SH-SY5Y (cell line): ENCODE results near the gene TEDC1.

ENCODE experiments used
- GATA2 ChIP-seq: IDR thresholded peaks from 2 replicates; pipeline ENCODE4 v1.6.1; 2011; ENCODE audit warnings: mild to moderate bottlenecking, low read depth, low read length
- GATA3 ChIP-seq: IDR thresholded peaks from 2 replicates; pipeline ENCODE4 v1.6.1; 2011; ENCODE audit warnings: low read depth, mild to moderate bottlenecking, low read length, moderate library complexity

Gene TEDC1

DNA sequence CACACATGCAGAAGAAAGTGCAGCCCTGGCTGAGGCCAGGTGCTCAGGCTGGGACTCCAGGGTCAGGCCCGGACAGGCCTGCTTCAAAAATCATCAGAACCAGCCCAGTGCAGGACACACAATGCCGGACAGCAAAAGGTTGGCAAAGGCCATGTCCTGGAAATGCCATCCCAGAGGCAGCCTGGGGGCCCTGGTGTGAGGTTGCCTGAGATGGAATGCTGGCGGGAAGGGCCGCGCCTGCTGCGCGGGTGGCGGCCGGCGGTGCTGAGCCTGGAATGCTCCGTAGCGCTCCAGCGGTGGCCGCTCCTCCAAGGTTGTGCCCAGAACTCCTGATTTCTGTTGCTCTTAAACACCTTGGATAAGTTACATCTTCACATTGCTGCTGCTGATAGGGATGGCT is 38.1 kb upstream of the TEDC1 start:
- TF ChIP-seq GATA2 = no peak
- TF ChIP-seq GATA3 = no peak

- TF ChIP-seq GATA3 (no peak), GATA2 (no peak)
Measured at GRCh38 chr14:105453847-105454246, 37.2 kb upstream of the TEDC1 start.

GRCh38 chr14:105455086-105455640 is 35.9 kb upstream of the TEDC1 start:
- TF ChIP-seq GATA2 (no peak), GATA3 (no peak)

DNA sequence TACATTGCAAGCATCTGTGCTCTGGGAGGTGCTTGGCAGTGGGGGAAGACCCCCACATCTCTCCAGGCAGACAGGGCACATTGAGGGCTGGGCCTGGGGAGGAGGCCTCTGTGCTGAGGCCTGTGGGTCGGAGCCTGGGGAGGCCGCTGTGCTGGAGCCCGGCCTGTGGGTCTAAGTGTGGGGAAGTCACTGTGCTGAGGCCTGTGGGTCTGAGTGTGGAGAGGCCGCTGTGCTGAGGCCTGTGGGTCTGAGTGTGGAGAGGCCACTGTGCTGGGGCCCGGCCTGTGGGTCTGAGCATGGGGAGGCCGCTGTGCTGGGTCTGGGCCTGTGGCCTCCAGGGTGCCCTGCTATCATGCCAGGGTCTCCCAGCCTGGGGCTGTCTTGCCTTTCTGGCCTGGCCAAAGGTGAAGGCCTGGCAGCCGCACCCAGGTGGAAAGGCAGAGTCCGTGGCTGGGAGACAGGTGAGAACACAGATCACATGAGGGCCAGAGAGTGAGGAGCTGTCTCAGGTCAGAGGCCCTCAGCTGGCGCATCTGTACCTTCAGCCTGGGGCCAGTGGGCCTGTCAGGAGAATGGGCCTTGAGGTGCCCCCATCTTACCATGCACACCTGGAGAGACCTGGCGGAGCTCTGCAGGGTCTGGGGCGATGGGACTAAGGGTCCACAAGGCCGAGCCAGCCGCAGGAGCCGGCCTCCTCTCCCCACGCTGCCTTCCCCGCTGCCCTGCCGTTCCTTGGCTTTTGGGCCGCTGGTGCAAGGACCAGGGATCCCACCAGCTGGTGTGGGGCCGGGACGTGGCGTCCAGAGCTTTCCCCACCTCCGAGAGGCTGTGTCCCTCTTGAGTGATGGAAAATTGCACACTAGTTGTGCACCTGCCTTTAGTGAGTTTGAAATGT is 35.0 kb upstream of the TEDC1 start:
- TF ChIP-seq GATA2 (no peak), GATA3 (no peak)

DNA sequence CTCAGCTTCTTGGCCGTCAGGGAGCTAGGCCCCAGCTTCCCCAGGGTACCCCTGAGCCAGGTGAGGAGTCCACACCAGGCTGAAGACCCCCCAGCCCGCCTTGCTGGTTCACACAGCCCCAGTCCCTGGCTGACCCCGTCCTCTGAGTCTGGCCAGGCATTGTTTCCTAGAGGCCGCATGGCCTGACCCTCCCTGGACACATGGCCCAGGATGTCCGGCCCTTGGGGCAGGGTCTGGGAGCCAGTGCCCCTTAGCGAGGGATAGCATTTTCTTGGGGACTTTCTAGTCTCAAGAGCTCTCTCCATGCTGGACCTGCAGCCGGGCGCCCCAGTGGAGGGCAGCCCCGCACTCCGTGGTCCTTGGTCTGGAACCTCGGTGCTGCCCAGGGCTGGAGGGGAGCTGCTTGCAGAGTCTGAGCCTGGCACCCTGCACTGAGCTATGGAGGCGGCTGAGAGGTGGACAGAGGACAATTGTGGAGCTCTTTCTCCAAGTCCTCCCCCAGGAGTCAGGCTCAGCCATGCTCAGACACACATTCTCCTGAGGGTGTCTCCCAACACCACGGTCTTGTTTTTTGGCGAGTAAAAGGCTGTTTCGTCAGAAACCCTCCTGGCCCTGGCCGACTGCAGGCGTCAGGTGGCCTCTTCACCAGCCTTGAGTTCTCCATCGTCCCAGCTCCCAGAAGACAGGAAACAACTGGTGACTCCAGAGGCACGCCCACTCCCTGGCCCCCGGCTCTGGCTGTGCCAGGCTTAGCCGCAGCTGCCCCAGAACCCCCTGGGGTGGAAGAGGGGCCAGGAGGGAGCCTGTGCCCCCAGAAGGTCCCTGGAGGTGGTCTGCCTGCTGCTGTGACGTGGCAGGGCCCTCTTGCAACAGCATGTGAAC is 34.1 kb upstream of the TEDC1 start:
- TF ChIP-seq GATA2 (no peak), GATA3 (no peak)

- TF ChIP-seq GATA3 = no peak
- TF ChIP-seq GATA2 = no peak
Measured at GRCh38 chr14:105458010-105458409, 33.0 kb upstream of the TEDC1 start.

DNA sequence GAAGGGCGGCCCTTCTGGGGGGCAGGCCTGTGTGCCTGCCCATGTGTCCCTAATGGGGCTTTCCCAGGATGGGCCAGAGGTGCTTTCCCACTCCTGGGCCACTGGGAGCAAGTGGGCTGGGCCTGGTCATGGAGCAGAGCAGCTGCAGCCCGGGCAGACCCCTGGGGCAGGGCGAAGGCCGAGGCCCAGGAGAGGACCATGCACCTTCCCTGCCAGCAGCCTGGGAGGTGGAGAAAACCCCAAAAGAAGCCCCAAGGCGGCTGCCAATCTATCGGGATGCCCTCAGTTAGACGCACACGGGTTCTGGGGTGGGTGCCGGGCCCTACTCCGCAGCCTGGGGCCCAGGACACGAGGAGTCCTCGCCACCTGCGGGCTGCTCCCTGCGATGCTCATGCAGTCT is 32.5 kb upstream of the TEDC1 start:
- TF ChIP-seq GATA3 = no peak
- no peak for TF ChIP-seq GATA2

DNA sequence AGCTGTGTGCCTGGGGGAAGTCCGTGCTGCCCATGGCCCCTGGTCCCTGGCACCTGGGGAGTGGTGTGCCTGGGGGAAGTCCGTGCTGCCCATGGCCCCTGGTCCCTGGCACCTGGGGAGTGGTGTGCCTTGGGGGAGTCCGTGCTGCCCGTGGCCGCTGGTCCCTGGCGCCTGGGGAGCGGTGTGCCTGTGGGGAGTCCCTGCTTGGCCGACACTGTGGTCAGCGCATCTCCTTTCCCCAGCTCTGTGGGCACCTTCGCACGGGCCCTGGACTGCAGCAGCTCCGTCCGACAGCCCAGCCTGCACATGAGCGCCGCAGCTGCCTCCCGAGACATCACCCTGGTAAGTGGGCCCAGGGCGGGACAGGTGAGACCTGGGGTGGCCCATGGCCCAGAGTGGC is 30.9 kb upstream of the TEDC1 start:
- no peak for TF ChIP-seq GATA3
- no peak for TF ChIP-seq GATA2

- TF ChIP-seq GATA3 (no peak), GATA2 (no peak)
Measured at GRCh38 chr14:105460616-105461015, 30.4 kb upstream of the TEDC1 start.

GRCh38 chr14:105461903-105462302 is 29.1 kb upstream of the TEDC1 start:
- no peak for TF ChIP-seq GATA2
- no peak for TF ChIP-seq GATA3

GRCh38 chr14:105464501-105464900 is 26.5 kb upstream of the TEDC1 start:
- TF ChIP-seq GATA2 = no peak
- TF ChIP-seq GATA3 = no peak

DNA sequence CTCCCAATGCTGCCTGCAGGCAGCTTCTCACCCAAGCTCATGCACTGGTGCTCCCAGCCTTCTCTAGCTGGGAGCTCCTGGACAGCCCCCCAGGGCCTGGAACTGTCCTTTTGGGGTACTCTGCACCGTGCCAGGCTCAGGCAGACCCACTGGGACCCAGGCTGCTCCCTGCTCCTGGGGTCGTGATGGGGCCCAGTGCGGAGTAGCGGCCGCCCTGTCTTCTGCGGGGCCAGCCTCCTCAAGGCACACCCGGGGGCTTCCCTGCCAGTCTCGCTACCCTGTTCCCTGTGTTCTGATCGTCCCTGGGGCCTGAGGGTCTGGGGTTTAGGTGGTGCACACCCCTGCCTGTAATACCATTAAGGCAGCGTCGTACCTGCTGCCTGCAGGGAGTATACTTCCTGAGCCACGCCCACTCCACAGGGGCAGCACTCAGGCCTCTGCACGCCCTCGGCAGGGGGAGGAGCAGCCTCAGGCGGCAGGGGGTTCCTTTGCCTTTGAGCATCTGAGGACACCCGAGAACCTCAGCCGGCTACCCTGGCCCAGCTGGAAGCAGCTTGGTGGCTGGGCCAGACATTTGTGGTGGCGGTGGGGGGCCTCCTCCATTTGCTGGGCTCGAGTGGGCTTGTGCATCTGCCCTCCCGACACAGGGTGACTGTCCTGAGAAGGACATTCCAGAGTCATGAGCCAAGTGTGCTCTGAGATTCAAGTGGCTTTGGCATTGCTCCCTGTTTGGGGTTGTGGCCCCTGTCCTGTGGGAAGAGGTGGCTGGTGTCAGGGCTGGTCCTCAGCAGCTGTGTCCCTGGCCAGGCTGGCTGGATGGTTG is 25.6 kb upstream of the TEDC1 start:
- TF ChIP-seq GATA2 = no peak
- TF ChIP-seq GATA3 = no peak

GRCh38 chr14:105466531-105467248 is 24.4 kb upstream of the TEDC1 start:
- TF ChIP-seq GATA3 = no peak
- no peak for TF ChIP-seq GATA2
